ENCODE data around the gene HMG20A.
"Not testable (repeated sequence)": the region's sequence is repeated elsewhere in the genome, so short reads cannot be mapped to it uniquely, and the experiment has no call there.

HMG20A gene

DNA sequence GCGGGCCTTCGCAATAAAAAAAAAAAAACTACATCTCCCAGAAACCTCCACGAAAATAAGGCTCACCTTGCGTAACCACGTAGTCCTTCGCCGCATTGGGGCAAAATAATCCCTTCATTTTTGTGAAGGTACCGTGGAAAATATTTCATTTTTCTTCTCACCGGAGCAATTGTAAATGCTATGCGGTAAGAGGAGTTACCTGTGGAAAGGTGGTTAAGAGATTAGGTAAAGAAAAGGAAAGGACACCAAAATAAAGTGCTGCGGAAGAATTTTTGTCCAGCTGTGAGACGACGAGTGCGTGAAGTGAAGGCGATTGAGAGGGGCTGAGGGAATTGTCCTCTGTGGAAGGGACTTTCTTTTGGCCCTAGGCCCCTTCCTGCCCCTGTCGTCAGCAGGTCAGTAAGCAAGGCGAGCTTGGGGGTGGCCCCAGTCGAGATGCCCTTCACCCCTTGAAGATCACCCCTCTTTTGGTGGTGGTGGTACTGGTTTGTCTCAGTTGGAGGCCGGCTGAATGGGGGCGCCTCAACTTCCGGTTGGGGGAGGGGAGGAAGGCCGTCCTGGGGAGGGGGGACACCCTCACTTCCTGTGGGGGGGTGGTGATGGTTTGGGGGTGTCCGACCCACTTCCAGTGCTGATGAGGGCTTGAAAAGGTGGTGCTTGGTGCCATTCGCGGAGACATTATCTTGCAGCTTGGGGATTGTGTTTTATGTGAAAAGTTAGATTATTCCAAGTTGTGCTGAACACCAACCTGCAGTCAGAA is at the start of gene HMG20A:
HMG20A (plus strand) TSS at position 279 of the 760 bp plus-strand sequence. CDS start 37,520 bp downstream, outside the sequence.
- peak; percentile 76 for DNase-seq

DNA sequence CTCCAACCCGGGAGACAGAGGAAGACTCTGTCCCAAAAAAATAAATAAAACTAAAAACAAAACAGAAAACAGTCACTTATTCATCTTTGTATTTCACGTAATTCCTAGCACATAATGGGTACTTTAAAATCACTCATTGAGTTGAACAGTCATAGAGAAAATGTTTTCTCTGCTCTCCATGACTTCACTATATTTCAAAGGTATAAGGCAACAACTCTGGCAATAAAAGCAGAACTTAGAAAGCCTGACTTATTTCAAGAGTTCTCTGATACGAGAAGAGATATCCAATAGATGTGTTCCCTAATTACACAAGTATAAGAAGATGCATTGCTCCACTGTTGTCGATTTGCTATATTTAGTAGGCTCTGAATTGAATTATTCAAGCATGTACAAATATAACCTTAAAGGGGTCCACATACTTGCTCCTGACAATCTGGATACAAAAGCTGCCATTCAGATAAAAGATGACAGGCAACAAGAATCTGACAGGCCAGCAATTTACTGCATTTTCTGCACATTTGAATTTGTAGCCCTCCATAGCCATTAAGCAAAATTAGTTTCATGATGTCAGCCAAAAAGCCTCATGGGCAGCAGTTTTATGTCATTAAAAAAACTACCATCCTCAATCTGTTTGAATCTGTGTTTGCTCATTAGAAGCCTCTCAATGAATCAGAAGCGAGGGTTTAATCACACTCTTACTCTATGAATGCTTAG is 48.7 kb upstream of the HMG20A start:
- DNase-seq: no peak

DNA sequence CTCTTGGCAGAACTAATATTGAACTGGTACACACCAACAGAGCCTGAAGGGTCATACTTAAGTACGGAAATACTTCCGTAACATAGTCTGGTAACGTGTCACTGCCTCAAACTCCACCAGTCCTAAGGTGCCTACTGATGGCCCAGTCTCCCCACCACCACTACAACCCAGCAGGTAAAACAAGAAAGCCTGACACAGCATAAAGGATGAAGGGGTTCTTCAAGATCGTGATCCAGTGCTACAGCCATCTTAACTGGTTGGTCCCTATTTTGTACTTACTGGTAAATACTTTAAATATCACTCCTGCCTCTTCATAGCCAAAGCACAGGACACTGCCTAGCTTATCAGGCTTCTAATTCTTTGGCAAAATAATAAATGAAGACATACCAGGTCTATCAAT is 47.2 kb upstream of the HMG20A start:
- DNase-seq: no peak

DNA sequence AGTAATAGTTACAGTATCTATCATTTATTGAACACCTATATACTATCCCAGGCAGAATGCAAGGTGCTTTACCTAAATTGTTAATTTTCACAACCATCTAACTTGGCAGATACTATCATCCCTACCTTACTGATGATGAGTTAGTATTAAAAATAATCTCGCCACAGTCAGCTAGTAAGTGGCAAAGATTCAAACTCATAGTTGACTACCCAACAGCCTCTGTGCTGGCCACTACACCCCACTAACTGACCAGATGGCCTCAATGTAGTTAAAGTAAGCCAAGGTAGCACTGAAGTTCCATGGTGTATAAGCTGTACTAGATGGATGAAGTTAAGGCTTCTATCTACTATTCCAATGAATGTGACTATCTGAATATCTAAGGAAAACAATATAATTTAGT is 45.6 kb upstream of the HMG20A start:
- no peak for DNase-seq

DNA sequence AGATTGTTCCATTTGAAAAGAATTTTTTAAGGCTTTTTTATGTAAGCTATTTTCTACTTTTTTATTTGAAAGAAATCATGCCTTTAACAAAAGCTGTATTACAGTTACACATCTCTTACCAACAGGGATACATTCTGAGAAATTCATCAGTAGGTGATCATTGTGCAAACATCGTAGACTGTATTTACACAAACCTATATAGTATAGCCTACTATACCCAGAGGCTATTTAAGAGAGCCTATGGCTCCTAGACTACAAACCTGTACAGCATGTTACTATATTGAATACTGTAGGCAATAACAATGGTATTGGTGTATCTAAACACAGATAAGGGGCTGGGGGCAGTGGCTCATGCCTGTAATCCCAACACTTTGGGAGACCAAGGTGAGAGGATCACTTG is 43.9 kb upstream of the HMG20A start:
- DNase-seq: no peak

DNA sequence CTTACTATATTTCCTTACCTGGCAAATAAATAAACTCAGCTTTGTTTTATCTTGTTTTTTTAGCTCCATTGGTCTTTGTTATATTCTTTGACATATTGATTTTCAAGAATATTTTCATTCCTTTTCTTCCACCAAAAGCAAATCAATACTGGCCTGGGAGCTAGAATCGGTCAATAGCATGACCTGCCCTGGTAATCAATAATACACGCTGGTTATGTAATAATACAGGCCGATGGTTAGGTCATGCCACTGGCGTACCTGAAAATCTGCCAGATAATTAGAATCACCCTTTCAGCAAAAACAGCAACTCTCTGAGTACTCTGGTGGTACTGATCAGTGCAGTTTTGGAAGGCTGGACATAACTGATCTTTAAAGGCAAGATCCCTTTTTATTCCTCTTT is 40.7 kb upstream of the HMG20A start:
- no peak for DNase-seq

DNA sequence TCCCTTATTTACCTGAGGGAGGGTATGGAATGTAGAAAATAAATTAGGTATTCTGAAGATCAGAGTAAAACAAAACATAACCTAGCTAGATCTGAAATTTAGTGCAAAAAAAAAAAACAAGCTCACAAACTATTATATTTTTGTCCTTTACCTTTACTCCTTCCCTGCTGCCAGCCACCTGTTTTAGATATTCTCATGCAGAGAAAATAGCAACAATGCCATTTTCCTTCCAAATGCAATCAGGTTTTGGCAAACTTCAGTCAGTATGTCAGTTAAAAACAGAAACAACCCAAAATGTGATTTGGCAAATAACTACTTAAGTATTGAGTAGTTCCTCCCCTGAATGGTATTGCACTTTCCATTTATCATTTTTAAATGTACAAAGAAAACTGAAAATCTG is 36.6 kb upstream of the HMG20A start:
- no peak for DNase-seq

DNA sequence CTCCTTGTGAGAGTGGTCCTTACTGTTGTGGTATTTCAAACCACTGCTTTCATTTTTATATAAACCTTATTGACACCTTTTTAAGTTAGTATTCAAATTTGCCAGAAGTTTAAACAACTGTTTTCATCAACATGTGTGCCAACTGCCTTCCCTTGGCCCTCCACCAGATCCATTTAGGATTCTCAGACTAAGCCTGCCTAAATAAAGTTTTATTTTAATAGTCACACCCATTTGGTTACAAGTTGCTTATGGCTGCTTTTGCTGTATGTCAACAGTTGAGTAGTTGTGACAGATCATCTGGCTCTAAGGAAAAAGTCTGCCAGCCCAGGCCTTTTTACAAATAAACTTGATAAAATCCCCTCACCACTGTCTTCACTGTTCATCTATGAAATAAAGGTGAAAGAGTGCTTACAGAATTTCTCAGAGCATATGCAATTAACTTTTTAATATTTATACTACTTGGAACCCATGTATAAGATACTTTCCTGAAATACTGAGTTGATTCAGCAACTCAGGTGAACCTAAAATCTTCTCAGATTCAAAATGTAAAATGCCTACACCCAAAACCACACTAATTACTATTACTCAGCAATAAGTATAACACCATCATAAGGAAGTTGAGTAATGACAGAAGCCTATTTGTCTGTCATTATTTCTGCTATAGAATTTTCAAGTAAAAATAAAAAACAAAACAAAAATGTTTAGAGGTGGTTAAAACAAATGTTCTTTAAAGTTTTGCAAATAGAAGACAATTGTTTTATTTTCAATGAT is 35.9 kb upstream of the HMG20A start:
- no peak for DNase-seq

DNA sequence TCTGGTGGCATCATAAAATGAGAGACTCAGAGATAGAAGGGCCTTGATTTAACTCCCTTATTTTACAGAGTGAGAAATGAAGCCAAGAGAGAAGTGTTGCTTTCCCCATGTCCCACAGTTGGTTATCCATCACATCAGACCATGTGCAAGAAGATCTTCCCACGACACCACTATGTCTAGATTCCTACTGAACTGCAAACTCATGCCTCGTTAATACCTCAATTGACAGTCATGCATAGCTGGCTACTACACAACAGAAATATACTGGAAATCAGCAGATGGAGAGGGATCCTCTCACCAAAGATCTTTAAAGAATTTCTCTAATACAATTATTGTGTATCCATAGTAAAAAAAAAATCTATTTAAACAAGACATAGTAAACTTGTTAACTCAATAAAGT is 34.1 kb upstream of the HMG20A start:
- no peak for DNase-seq

DNA sequence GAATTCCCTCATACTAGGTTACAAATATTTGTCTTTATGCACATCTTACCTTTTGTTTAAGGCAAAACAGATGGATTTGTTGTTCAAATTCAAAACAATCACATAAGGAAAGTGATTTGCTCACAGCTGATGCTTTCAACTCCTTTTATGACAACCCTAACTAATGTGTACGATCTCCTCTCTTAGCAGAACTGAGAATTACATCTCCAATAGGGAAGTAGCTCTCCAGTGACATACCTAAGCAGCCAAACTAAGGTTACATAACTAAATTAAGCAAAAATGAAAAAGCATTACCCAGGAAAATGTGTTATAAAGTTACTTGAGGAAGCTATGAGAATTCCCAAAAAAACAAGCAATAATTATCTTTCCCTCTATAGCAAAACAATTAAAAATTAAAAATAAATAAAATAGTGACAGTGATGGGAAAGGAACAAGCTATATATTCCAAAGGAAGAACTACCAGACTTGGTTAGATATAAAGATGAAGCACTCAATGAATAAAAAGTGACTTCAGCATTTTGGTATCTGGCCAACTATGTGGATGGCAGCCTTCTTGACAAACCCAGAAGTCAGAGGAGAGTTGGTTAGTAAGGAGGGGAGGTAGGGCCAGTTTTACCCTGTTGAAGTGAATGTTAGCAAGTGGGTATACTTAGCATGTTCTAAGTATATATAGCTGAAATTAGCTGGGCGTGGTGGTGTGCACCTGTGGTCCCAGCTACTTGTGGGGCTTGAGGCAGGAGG is 33.2 kb upstream of the HMG20A start:
- DNase-seq: no peak

DNA sequence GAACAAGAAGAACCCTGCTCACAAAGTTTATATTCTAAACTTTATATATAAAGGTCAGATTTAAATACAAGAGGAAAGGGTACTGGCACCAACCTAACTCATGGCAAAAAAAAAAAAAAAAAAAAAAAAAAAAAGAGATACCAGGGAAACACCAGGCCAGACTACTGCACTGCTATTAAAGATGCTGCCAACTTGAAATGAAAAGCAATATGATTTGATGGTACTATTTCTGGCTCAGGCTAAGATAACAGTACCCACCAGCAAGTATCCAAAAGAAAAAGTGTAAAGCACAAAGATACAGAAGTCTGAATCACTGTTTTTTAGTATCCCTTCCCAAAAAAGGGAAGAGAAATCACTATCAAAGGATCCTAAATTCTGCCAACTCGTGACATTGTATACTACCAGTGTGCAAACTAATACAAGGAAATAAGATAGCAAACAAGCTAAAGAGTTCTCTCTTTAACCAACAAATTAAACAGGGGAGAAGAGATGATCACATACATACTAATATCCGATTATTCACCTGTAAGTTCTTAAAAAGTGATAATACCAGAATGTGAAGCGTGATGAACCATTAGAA is 29.2 kb upstream of the HMG20A start:
- DNase-seq: no peak

DNA sequence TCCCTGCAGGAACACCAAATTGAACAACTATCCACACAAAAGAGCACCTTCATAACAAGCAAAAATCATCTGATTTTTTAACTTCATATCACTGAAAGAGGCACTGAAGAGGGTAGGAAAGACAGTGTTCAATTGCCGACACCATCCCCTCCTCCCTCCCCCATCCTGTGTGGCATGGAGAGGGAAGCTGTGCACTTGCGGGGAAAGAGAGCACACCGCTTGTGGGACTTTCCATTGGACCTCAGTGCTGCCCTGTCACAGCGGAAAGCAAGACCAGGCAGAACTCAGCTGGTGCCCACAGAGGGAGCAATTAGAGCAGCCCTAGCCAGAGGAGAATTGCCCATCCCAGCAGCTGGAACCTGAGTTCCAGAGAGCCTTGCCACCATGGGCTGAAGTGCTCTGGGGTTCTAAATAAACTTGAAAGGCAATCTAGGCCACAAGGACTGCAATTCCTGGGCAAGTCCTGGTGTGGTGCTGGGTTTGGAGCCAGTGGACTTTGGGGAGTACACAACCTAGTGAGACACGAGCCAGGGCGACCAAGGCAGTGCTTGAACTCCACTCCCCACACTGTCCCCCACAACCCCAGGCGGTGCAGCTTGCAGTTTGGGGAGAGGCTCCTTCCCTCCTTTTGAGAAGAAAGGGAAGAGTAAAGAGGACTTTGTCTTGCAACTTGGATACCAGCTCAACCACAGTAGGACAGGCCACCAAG is 27.8 kb upstream of the HMG20A start:
- no peak for DNase-seq

DNA sequence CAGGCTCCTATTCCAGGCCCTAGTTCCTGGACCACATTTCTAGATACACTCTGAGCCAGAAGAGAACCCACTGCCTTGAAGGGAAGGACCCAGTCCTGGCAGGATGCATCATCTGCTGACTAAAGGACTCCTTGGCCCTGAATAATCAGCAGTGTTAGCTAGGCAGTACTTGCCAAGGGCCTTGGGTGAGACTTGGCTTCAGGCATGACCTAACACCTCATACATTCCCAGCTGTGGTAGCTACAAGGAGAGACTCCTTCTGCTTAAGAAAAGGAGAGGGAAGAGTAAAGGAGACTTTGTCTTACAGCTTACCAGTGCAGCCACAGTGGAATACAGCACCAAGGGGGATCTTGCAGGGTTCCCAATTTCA is 27.2 kb upstream of the HMG20A start:
- DNase-seq: no peak

DNA sequence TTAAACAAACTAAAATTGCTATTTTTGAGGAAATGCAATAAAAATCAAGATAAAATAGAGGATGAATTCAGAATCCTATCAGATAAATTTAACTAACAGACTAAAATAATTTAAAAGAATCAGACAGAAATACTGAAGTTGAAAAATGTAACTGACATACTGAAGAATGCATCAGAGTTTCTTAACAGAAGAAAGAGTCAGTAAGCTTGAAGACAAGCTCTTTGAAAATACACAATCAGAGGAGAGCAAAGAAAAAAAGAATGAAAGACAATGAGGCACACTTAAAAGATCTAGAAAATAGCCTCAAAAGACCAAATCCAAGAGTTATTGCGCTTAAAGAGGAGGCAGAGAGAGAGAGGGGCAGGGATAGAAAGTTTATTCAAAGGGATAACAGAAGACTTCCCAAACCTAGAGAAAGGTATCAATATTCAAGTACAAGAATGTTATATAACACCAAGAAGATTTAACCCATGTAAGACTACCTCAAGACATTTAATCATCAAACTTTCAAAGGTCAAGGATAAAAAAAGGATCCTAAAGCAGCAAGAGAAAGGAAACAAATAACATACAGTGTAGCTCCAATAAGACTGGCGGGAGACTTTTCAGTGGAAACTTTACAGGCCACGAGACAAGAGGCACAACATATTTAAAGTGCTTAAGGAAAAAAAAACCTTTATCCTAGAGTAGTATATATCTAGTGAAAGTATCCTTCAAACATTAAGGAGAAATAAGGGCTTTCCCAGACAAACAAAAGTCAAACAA is 25.5 kb upstream of the HMG20A start:
- DNase-seq: no peak

DNA sequence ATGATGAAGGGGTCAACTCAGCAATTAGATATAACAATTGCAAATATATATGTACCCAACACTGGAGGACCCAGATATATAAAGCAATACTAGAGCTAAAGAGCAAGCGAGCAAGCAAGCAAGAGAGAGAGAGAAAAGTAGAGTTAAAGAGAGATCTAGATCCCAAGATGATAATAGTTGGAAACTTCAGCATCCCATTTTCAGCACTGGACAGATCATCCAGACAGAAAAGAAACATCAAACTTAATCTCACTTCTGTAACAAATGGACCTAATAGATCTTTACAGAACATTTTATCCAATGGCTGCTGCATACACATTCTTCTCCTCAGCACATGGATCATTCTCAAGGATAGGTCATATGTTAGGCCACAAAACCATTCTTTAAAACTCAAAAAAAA is 24.0 kb upstream of the HMG20A start:
- no peak for DNase-seq

DNA sequence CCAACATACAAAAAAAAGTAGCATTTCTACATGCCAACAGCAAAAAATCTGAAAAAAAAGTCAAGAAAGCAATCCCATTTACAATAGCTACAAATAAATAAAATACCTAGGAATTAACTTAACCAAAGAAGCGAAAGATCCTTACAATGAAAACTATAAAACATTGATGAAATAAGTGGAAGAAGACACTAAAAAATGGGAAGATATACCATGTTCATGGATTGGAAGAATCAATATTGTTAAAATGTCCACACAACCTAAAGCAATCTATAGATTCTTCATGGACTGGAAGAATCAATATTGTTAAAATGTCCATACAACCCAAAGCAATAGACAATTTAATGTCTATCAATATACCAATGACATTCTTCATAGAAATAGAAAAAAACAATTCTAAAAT is 21.8 kb upstream of the HMG20A start:
- DNase-seq: no peak

DNA sequence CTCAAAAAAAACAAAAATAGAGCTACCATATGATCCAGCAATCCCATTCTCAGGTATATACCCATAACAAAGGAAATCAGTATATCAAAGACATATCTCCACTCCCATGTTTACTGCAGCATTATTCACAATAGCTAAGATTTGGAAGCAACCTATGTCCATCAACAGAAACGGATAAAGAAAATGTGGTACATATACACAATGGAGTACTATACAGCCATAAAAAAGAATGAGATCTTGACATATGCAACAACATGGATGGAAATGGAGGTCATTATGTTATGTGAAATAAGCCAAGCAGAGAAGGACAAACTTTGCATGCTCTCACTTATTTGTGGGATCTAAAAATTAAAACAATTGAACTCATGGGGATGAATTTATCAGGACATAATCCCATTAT is 20.4 kb upstream of the HMG20A start:
- no peak for DNase-seq

DNA sequence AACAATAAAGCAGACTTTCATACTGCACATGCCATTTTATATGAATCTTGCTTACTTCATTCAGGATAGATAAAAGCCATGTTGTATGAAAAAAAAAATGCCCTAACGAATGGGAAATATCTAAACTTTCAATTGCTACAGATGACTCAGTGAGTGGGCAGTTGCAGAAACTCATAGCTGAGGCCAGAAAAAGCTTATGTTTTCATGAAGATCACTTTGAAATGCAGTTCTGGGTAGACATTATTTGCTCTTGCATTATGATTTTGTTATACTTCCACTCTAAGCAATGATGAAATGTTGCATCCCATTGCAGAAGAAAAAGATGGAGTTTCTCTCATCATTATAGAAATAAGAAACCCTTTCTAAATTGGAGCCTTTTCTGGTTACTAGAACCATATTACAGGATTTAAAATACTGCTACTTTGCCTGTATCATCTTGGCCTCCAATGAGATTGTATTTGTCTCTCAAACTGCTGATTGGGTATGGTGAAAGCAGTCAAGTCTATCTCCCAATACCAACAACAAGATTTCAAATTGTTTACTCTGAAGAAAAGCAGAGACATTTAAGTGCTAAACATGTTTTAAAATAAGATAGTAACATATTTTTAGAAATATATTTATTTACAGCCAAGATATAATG is 17.8 kb upstream of the HMG20A start:
- DNase-seq: no peak

DNA sequence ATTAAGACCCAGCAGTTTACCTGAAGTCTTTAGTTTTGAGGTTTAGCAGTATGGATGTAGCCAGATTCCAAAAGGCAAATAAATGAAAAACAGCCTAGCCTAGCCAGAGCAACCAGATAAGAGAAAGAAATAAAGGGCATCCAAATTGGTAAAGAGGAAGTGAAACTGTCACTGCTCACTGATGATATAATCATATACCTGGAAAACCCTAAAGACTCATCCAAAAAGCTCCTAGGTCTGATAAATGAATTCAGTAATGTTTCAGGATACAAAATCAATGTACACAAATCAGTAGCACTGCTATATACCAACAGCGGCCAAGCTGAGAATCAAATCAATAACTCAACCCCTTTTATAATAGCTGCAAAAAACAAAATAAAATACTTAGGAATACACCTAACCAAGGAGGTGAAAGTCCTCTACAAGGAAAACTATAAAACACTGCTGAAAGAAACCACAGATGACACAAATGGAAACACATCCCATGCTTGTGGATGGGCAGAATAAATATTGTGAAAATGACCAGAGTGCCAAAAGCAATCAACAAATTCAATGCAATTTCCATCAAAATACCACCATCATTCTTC is 14.4 kb upstream of the HMG20A start:
- DNase-seq: not testable (repeated sequence)

DNA sequence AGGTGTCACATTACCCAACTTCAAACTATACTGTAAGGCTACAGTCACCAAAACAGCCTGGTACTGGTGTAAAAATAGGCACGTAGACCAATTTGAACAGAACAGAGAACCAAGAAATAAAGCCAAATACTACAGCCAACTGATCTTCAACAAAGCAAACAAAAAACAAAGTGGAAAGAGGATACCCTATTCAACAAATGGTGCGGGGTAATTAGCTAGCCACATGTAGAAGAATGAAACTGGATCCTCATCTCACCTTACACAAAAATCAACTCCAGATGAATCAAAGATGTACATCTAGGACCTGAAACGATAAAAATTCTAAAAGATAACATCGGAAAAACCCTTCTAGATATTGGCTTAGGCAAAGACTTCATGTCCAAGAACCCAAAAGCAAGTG is 13.8 kb upstream of the HMG20A start:
- no peak for DNase-seq
